ENCODE data around the gene CREB5.

Gene CREB5

DNA sequence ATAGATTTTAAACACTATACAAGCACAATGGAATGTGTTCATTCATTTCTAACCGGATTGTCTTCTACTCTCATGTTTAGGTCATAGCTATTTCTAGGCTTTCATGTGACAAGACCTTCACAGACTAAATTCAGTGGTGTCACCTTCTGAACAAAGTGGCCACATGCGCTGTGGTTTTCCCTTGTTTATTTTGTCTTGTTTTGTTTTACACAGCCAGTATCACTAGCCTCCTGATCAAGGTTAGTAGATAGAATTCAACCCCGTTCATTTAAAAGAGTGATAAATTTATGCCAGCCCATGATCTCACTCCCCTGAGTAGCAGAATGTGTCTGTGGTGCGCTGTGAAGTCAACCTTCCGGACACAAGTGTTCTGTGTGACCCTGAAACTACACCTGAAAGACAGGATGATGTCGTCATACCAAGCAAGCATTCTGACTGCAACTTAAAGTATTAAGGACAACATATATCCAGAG, 209.1 kb downstream of the CREB5 start:
- no peak for DNase-seq

- no peak for DNase-seq
These were observed 210.9 kb downstream of the CREB5 start for GRCh38 chr7:28623105-28623730.

- DNase-seq = no peak
These were observed 211.5 kb downstream of the CREB5 start for GRCh38 chr7:28623863-28624262.

DNA sequence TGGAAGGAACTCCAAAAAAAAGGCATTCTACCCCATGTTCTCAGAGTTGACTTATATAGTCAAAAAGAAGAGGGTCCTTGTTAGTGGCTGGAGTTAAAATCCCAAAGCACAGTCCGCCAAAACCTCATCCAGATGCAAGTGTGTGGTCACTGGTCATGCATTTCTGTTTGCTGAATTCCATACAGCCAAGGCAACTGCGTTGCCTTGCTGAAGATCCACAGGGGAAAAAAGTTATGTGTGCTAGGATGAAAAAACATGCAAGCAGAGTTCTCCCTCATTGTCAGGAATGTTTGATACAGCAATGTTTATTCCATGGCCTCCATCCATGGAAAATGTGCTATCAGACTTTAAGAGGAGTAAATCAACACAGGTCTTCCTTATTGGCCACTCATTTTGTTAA, 213.1 kb downstream of the CREB5 start:
- no peak for DNase-seq

DNA sequence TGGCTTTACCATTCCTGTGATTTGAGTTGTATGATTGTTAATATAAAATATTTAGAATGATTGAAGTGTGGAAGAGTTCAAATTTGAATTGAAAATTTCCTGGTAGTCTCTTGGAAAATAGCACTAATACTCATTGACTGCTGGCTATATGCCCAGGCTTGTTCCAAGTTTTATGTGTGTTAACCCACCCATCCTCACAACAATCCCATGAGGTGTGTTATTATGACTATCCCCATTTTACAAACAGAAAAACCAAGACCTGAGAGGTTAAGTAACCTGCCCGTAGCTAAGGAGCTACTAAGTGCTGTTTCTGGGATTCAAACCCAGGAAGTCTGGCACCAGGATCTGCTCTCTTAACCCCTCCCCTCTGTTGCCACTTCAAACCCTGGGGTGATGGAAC, 213.9 kb downstream of the CREB5 start:
- DNase-seq = no peak

GRCh38 chr7:28626624-28627262, 214.4 kb downstream of the CREB5 start:
- DNase-seq = no peak

DNA sequence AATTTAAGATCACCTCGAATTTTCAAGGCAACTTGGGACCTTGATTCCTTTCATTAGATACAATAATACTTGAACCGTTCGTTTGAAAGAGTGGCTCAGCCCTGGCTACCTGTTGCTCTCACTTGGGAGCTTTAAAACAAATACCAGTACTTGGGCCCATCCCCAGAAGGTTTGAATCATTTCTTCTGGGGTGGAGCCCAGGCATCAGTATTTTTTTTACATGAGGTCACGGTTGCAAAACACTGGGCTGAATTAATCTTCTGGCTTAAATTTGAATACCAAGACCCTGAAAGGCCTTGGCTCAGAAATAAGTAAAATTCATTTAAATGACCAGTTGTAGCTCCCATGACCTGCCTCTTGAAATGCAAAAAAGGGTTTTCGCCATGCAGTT, 214.9 kb downstream of the CREB5 start:
- DNase-seq = no peak

- no peak for DNase-seq
These were observed 215.6 kb downstream of the CREB5 start for GRCh38 chr7:28627896-28628295.

DNA sequence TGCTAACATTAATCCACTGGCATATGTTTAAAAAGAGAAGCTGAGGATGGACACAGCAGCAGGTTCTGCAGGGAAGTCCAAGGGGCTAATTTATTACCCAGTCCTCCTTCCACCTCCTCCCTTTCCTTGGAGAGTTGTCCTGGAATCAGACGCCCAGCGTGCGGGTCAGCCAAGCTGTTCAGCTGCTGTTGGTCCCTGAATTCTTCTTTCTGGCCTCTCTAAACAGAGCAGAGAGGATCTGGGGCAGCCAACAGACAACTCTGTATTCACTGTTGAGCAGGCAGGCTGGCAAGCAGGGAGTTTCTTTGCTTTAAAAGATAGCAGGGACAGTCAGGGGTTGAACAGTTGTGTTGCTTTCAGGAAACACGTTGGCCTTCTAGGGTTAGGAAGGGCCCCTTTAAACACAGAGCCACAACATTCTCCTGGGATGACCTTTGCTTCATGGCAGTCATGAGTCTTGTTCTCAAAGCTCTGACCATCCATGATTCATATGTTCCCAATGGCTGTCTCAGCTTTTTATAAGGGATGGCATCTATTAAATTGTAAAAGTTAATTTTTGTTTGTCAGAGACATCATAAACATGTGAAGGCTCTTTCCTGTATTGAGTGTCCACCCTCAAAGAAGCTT, 217.0 kb downstream of the CREB5 start:
- DNase-seq = no peak

GRCh38 chr7:28630350-28630749, 218.0 kb downstream of the CREB5 start:
- DNase-seq = no peak

- DNase-seq = no peak
These were observed 219.7 kb downstream of the CREB5 start for GRCh38 chr7:28631995-28632394.

GRCh38 chr7:28638914-28639313, 226.6 kb downstream of the CREB5 start:
- DNase-seq = no peak

DNA sequence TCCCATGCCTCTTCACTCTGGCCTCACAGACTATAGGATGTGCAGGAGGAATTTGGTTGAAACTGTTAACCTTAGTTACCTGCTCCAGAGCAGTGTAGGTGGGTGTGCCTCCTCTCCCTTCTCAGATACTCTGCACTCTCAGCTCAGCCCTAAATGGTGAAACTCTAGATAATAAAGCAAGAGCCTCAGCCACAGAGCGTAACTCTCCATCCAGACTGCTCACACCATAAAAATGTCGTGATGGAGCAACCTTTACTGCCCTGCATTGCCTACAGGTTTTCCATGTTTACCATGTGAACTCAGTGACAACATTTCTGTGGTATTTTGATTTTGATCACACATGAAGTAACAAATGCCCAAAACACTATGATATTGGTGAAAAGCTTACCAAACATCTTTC, 227.7 kb downstream of the CREB5 start:
- no peak for DNase-seq

GRCh38 chr7:28641752-28642545, 229.6 kb downstream of the CREB5 start:
- no peak for DNase-seq

- DNase-seq = no peak
These were observed 230.9 kb downstream of the CREB5 start for GRCh38 chr7:28643188-28643569.

DNA sequence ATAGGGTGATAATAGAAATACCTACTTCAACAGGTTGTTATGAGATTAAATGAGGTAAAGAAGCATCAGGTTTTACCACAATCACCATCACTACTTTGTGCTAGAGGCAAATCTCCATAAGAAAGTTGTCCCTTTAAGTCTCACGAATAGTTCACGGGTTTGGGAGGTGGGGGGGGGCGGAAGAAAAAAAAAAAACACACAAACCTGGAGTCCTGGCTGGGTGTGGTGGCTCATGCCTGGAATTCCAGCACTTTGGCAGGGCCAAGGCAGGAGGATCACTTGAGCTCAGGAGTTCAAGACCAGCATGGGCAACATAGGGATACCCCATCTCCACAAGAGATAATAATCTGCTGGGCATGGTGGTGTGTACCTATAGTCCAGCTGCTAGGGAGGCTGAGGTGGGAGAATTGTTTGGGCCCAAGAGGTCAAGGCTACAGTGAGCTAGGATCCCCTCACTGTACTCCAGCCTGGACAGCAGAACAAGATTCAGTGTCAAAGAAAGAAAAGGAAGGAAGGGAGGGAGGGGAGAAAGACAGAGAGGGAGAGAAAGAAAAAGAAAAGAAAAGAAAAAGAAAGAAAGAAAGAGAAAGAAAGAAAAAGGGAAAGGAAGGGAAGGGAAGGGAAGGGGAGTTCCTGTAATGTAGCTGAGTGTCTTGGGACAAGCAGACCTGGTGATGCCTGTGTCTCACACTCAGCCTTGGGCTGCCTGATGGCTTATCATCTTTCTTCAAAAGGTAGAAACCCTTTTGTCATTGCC, 231.4 kb downstream of the CREB5 start:
- no peak for DNase-seq

GRCh38 chr7:28645866-28646265, 233.5 kb downstream of the CREB5 start:
- no peak for DNase-seq

DNA sequence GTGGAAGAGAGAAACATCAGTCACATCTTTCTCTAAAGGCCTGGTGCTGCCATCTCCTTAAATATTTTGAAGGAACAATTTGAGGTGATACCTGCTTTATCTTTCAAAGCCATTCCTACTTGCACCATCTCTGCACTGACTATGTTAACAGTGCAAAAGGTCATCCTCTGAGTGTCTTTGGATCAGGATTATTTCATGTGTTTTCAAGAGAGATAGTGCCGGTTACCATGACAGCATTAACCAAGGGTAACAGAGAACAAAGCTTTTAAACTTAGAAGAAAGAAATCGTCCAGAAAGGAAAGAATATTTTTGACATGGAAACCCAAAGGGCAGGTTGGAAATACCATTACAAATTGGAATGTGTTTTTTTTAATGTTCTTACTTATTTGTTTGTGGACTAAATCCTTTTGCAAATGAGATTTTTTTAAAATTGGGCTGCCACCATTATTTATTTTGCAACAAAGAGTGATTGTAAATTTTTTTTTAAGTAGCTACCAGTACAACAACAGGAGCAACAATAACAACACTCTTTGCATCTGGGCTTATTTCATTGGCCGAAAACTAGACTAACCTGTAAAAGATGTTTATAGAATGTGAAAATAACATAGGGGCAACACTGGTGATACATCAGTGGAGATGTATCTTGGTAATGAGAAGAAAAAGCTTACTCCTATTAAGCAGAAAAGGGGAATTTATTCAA, 234.2 kb downstream of the CREB5 start:
- DNase-seq = no peak

DNA sequence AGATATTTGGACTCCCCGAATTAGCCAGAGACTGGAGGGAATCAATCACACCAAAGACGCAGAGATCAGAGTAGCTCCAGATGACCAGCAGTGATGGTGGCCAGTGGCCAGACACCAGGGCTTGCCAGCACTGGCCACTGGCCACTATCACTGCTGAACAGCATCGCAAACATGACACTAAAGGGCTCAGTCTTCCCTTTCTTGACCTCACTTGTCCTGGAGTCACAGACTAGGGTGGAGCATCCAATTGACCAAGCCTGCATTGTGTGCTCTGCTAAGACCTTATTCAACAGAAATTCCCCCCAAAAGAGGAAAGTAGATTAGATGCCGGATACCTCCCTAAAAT, 234.7 kb downstream of the CREB5 start:
- DNase-seq = no peak

DNA sequence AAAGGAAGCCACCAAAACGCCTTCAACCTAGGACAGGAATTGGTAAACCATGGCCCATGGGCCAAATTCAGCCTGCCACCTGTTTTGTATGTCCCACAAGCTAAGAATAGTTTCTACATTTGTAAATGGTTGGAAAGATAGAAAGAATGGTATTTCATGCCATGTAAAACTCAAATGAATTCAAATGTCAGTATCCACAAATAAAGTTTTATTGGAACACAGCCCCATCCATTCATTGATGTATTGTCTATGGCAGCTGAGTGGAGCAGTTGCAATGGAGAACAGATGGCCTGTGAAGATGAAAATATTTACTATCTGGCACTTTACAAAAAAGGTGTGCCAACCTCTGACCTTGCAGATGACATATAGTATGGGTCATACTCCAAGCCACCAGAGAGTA, 236.9 kb downstream of the CREB5 start:
- DNase-seq = no peak

DNA sequence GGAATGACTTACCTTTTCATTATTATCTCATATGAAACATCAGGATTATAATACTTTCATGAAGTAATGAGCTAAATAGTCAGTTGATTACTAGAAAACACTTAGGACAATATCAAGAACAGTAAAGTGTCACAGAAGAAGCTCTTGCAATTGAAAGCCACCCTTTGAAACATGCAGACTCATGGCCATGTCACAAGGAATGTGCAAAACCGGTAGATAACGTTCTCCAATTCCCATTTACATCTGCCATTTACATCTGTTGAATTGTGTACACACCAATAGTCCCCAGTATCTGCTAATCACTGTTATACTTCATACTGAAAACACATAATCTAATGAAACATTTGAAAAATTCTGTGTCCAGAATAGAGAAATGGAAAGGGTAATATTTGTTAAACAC, 237.5 kb downstream of the CREB5 start:
- DNase-seq = no peak

- DNase-seq = no peak
These were observed 241.8 kb downstream of the CREB5 start for GRCh38 chr7:28654110-28654509.

All from CD4-positive, alpha-beta T cell treated with Interleukin-15 for 1 hour (primary cell).